HepG2 (cell line): ENCODE data around the gene PRSS36. TPM values are rescaled to one million over a fixed set of nuclear protein-coding genes. Genes with fewer than 3 reads are reported as not detected.

Experiments
- BHLHE40 ChIP-seq: IDR thresholded peaks from 2 replicates; pipeline ENCODE4 v1.6.1; 2011; ENCODE audit warnings: low read length, improper control_type of control experiment
- FIP1L1 ChIP-seq: fragments of 200-400 bp; formaldehyde crosslinking; IDR thresholded peaks from 2 replicates; pipeline ENCODE4 v1.6.1; 2018; ENCODE audit warnings: low read depth, mild to moderate bottlenecking, low read length, moderate library complexity, borderline replicate concordance; ENCODE audit not compliant: insufficient read depth
- GMEB2 ChIP-seq: IDR thresholded peaks from 2 replicates; pipeline ENCODE4 v1.6.1; 2016; ENCODE audit warnings: missing biosample characterization, missing genetic modification reagents, low read depth
- HNRNPLL ChIP-seq: fragments of 200-400 bp; formaldehyde crosslinking; IDR thresholded peaks from 2 replicates; pipeline ENCODE4 v1.6.1; 2017; ENCODE audit warnings: mild to moderate bottlenecking, low read depth, low read length; ENCODE audit not compliant: poor library complexity, severe bottlenecking
- PAXIP1 ChIP-seq: sonication (generic); formaldehyde crosslinking; conservative IDR thresholded peaks from 2 replicates; pipeline ENCODE4 v1.4.0; 2020; ENCODE audit warnings: mild to moderate bottlenecking, missing genetic modification reagents, moderate library complexity
- TCF7 ChIP-seq: sonication (generic); IDR thresholded peaks from 2 replicates; pipeline ENCODE4 v1.6.1; 2016; ENCODE audit warnings: antibody characterized with exemption, low read depth
- ZC3H4 ChIP-seq: sonication (generic); formaldehyde crosslinking; IDR thresholded peaks from 2 replicates; pipeline ENCODE4 v1.4.0; 2020; ENCODE audit warnings: missing genetic modification reagents, borderline replicate concordance
- ZNF292 ChIP-seq: sonication (generic); formaldehyde crosslinking; IDR thresholded peaks from 2 replicates; pipeline ENCODE4 v1.8.1; 2022; ENCODE audit warnings: mild to moderate bottlenecking, low read depth, missing genetic modification reagents, borderline replicate concordance
- ZNF350 ChIP-seq: sonication (generic); formaldehyde crosslinking; IDR thresholded peaks from 2 replicates; pipeline ENCODE4 v1.4.0; 2020; ENCODE audit warnings: mild to moderate bottlenecking, low read depth, missing genetic modification reagents, borderline replicate concordance
- ZNF543 ChIP-seq: sonication (generic); formaldehyde crosslinking; IDR thresholded peaks from 2 replicates; pipeline ENCODE4 v1.4.0; 2020; ENCODE audit warnings: mild to moderate bottlenecking, missing genetic modification reagents
- ZSCAN29 ChIP-seq: sonication (generic); formaldehyde crosslinking; conservative IDR thresholded peaks from 2 replicates; pipeline ENCODE4 v1.4.0; 2020; ENCODE audit warnings: mild to moderate bottlenecking, missing genetic modification reagents
- polyA plus RNA-seq, 8 experiments: library from polyadenylated mRNA; depleted of rRNA in 3 of 8; stranded (reverse) in 7 of 8; unstranded in 1 of 8; fragments of >200 nt; fragmentation: Illumina TruSeq in 4 of 8; extraction: Trizol in 4 of 8; gene quantifications; 2 replicates each; pipeline versions ENCODE4 v1.2.1 to v1.2.3, GENCODE V29; 2011 to 2016; ENCODE audit warnings: low read depth in 4 of 8, missing spikeins in 1 of 8, mixed read lengths in 1 of 8; ENCODE audit not compliant: insufficient read depth in 1 of 8
- total RNA-seq, 5 experiments: library from RNA; depleted of rRNA; stranded (reverse); fragments of >200 nt; fragmentation: Illumina TruSeq; extraction: Trizol; gene quantifications; 2 replicates each; pipeline ENCODE4 v1.2.3, GENCODE V29; 2016; ENCODE audit warnings: low read depth in 1 of 5
- TF ChIP-seq, protein P1 (sequence below): sonication (generic); formaldehyde crosslinking; IDR thresholded peaks from 2 replicates; pipeline ENCODE4 v1.4.0; 2020; ENCODE audit warnings: missing genetic modification reagents
- TF ChIP-seq, protein P2 (sequence below): IDR thresholded peaks from 2 replicates; pipeline ENCODE4 v1.6.1; 2016; ENCODE audit warnings: low read depth, borderline replicate concordance
- TF ChIP-seq, protein P3 (sequence below): sonication (generic); formaldehyde crosslinking; IDR thresholded peaks from 2 replicates; pipeline ENCODE4 v1.8.0; 2022; ENCODE audit warnings: mild to moderate bottlenecking, missing genetic modification reagents, moderate library complexity
- TF ChIP-seq, protein P4 (sequence below): sonication (generic); formaldehyde crosslinking; IDR thresholded peaks from 2 replicates; pipeline ENCODE4 v1.4.0; 2020; ENCODE audit warnings: missing genetic modification reagents

Gene PRSS36
- total and polyA plus RNA-seq, 2 of the 13 experiments (the other 11 are each of a cell fraction or from before 2014, with no cell fraction given): 1.5 to 2.1 TPM

DNA sequence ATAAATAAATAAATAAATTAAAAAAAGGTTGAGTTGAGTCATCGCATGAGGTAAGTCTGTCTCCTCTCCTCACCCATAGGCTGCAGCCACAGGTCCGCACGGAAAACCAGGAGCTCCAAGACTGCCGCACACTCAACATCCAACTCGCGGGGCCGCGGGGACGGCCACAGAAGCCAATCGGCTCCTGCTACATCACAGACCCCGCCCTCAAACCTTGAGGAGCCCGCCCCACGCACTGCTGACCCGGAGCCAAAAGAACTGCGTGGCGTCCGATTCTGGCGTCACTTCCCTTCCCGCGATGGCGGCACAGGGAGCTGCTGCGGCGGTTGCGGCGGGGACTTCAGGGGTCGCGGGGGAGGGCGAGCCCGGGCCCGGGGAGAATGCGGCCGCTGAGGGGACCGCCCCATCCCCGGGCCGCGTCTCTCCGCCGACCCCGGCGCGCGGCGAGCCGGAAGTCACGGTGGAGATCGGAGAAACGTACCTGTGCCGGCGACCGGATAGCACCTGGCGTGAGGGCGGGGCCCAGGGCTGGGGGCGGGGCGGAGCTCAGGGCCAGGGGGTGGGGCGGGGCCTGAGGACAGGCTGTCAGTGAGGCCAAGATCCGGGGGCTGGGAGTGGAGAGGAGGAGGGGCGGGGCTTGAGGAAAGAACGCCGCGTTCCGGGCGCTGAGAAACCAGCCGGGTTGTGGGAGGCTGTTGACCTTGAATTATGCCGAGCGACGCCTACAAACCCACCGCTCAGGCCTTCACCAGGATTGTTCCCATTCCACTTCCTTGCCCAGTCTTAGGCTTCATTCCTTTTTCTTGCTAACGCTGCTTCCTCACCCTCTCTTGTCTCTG, 32.3 kb downstream of the PRSS36 start, which contains the start of gene KAT8 (continued):
- TF ChIP-seq, protein P1, sequence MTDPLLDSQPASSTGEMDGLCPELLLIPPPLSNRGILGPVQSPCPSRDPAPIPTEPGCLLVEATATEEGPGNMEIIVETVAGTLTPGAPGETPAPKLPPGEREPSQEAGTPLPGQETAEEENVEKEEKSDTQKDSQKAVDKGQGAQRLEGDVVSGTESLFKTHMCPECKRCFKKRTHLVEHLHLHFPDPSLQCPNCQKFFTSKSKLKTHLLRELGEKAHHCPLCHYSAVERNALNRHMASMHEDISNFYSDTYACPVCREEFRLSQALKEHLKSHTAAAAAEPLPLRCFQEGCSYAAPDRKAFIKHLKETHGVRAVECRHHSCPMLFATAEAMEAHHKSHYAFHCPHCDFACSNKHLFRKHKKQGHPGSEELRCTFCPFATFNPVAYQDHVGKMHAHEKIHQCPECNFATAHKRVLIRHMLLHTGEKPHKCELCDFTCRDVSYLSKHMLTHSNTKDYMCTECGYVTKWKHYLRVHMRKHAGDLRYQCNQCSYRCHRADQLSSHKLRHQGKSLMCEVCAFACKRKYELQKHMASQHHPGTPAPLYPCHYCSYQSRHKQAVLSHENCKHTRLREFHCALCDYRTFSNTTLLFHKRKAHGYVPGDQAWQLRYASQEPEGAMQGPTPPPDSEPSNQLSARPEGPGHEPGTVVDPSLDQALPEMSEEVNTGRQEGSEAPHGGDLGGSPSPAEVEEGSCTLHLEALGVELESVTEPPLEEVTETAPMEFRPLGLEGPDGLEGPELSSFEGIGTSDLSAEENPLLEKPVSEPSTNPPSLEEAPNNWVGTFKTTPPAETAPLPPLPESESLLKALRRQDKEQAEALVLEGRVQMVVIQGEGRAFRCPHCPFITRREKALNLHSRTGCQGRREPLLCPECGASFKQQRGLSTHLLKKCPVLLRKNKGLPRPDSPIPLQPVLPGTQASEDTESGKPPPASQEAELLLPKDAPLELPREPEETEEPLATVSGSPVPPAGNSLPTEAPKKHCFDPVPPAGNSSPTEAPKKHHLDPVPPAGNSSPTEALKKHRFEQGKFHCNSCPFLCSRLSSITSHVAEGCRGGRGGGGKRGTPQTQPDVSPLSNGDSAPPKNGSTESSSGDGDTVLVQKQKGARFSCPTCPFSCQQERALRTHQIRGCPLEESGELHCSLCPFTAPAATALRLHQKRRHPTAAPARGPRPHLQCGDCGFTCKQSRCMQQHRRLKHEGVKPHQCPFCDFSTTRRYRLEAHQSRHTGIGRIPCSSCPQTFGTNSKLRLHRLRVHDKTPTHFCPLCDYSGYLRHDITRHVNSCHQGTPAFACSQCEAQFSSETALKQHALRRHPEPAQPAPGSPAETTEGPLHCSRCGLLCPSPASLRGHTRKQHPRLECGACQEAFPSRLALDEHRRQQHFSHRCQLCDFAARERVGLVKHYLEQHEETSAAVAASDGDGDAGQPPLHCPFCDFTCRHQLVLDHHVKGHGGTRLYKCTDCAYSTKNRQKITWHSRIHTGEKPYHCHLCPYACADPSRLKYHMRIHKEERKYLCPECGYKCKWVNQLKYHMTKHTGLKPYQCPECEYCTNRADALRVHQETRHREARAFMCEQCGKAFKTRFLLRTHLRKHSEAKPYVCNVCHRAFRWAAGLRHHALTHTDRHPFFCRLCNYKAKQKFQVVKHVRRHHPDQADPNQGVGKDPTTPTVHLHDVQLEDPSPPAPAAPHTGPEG (CRISPR knock-in tag): 0 out of 2 replicates have a peak, but pooled peaks have one; percentile 64
- TF ChIP-seq TCF7: no peak
- TF ChIP-seq PAXIP1 (CRISPR knock-in tag): peak; percentile 62
- TF ChIP-seq, protein P2, sequence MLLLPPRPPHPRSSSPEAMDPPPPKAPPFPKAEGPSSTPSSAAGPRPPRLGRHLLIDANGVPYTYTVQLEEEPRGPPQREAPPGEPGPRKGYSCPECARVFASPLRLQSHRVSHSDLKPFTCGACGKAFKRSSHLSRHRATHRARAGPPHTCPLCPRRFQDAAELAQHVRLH (CRISPR knock-in tag): no peak
- peak; percentile 93; the same call in 1 of the 2 replicates for TF ChIP-seq ZNF543 (CRISPR knock-in tag)
- TF ChIP-seq, protein P3, sequence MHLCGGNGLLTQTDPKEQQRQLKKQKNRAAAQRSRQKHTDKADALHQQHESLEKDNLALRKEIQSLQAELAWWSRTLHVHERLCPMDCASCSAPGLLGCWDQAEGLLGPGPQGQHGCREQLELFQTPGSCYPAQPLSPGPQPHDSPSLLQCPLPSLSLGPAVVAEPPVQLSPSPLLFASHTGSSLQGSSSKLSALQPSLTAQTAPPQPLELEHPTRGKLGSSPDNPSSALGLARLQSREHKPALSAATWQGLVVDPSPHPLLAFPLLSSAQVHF: peak; percentile 62; the same call in 1 of the 2 replicates
- TF ChIP-seq BHLHE40: no peak
- TF ChIP-seq ZNF350: peak; percentile 35
- 0 out of 2 replicates have a peak, but pooled peaks have one; percentile 61 for TF ChIP-seq FIP1L1
- TF ChIP-seq ZSCAN29: peak; percentile 64
- peak; percentile 26; the same call in 1 of the 2 replicates for TF ChIP-seq ZC3H4 (CRISPR knock-in tag)
- TF ChIP-seq HNRNPLL: peak; percentile 73
- TF ChIP-seq GMEB2 (CRISPR knock-in tag): peak; percentile 93
- TF ChIP-seq, protein P4, sequence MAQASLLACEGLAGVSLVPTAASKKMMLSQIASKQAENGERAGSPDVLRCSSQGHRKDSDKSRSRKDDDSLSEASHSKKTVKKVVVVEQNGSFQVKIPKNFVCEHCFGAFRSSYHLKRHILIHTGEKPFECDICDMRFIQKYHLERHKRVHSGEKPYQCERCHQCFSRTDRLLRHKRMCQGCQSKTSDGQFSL (CRISPR knock-in tag): no peak
- no peak for TF ChIP-seq ZNF292
